AG20443 (cell line): Measurements from ENCODE around the gene DCUN1D1.

Source experiments
- DNase-seq: peaks from one replicate; pipeline ENCODE4 v3.0.0; 2012; ENCODE audit warnings: low spot score, mixed read lengths

The DCUN1D1 gene

GRCh38 chr3:182936239-182936917 is 44.0 kb downstream of the DCUN1D1 start:
- no peak for DNase-seq

DNA sequence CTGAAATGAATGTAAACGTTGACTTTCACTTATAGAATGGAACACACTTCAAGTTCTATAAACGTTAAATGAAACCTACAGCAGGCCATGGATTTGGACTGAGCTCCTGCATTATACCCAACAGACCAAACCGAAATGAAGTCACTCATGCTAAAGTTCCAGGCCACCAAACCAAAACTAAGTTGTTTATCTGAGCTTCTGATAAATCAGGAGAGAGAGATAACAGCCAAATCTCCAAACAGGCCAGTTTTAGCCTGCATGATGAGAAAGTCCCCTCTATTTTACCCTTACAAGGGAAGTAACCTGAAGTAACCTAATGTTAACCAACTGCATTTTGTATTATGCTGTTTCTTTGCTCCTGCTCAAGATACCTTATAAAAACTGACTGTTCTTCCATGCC is 44.5 kb downstream of the DCUN1D1 start:
- no peak for DNase-seq

GRCh38 chr3:182925944-182926337 is 54.4 kb downstream of the DCUN1D1 start:
- DNase-seq: no peak

- peak; percentile 40 for DNase-seq
These were observed 54.9 kb downstream of the DCUN1D1 start for GRCh38 chr3:182925330-182925943.

GRCh38 chr3:182921665-182922355 is 58.5 kb downstream of the DCUN1D1 start:
- no peak for DNase-seq

- DNase-seq: no peak
These were observed 59.7 kb downstream of the DCUN1D1 start for GRCh38 chr3:182920515-182921084.

- DNase-seq: no peak
These were observed 60.4 kb downstream of the DCUN1D1 start for GRCh38 chr3:182919866-182920357.

DNA sequence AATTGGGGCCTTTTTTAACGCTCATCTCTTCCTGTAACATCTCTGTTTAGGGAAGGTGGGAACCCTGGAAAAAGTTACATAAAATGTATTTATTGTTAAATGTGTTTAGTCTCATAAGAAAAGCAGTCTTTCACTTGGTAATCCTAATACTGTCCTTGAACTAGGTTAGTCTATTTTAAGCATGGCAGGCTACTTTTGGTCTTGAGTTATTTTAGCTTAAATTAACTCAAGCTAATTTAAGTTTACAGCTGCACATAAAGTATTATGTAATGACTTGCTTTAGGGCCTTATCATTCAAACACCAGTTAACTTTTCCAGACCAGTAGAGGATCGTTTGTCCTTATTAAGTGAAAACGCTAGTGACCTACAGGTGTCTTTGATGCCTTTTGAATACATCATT is 63.2 kb downstream of the DCUN1D1 start:
- DNase-seq: no peak

GRCh38 chr3:182914341-182914740 is 66.0 kb downstream of the DCUN1D1 start:
- DNase-seq: no peak

DNA sequence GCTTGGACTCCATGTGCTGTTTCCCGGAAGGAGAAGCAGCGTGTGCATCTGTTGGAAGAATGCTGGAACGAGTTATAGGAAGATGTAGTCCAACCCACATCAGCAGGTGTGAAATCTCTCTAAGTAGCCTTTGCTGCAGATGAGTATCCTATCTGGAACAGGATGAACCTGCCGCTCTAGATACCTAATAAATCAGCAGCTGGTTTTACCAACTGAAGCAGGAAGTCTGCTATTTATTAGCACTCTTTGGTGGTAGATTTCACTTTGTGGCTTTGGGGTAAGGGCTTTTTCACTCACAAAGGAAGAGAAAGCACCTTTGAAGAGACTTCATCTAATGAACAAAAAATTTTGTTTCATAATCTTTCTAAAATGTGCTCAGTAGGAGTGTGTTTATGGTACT is 66.4 kb downstream of the DCUN1D1 start:
- no peak for DNase-seq

GRCh38 chr3:182912474-182912873 is 67.9 kb downstream of the DCUN1D1 start:
- no peak for DNase-seq

- DNase-seq: no peak
These were observed 68.6 kb downstream of the DCUN1D1 start for GRCh38 chr3:182911782-182912111.

- no peak for DNase-seq
These were observed 69.2 kb downstream of the DCUN1D1 start for GRCh38 chr3:182910936-182911781.

DNA sequence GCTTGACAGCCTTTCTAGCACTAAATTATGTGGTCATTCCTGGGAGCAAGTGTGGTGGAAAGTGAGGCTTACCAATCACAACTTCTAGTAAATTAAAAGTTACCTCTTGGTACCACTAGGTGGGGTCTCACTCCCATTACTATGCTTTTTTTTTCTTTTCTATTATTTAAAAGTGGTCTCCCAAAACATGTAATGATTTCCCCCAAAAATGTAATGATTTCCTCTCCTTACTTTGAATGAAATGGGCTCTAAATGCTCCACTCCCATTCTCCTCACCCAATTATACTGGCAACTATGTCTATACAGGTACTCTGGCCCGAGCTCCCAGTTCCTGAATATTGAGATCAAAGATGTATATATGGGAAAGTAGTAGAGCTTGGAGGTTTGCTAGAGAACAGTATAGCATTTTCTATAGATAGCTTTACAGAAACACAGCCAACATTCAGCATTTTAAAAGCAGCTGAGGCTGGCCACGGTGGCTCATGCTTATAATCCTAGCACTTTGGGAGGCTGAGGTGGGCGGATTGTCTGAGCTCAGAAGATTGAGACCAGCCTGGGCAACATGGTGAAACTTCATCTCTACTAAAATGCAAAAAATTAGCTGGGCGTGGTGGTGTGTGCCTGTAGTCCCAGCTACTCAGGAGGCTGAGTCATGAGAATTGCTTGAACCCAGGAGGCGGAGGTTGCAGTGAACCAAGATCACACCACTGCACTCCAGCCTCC is 70.9 kb downstream of the DCUN1D1 start:
- peak; percentile 35 for DNase-seq

- no peak for DNase-seq
These were observed 71.9 kb downstream of the DCUN1D1 start for GRCh38 chr3:182908471-182908870.

DNA sequence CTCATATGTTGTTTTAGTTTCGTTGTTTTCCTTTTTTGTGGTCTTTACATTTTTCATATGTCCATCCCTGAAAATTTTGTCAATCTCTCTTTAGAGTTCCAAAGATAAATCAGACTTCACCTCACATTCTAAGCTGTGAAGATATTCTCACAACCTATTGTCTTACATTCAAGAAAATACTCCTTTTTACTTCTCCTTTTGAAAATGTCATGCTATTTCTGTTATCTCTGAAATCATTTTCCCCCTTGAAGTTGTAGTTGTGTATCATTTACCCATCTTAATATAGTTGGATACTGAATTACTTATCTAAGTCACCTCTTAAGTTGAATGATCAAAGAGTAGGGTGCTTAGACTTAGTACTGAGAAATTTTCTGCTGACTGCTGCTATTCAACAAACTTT is 74.3 kb downstream of the DCUN1D1 start:
- DNase-seq: no peak

DNA sequence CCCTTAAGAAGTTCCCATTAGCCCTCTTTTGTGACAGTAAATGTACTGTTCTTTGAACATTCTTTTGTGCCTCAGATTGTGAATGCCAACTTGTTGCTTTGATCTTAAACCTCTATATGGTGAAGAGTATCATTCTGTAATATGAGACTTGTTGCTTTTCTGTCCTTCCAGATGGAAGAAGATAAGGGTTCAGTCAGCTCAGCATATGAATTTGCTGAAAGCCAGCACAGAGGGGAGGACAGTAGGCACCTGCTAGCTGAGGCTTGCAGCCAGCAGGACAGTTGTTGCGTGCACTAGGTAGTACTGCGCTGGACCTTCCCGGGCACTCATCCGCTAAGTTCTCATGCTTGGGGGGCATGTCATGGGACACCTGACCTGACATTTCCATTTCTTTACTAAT is 74.7 kb downstream of the DCUN1D1 start:
- DNase-seq: no peak

DNA sequence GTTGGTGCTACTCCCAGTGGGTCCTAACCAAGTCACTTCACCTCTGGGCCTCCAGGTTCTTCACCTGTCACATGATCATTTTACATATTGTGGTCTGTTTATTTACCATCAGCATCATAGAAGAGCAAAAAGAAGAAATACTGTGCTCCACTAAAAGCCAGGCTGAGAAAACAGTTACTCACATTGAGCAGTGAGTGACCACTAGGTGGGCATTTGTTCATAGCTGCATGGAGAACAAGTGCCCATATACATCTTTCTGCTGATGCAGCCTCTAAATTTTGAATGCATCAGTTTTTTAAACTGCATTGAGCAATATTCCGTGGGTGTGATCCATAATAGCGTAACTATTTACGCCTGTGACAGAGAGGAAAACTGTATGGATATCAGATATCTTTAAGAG is 76.2 kb downstream of the DCUN1D1 start:
- DNase-seq: no peak

GRCh38 chr3:182902236-182902635 is 78.1 kb downstream of the DCUN1D1 start:
- no peak for DNase-seq

GRCh38 chr3:182896553-182896952 is 83.8 kb downstream of the DCUN1D1 start:
- DNase-seq: no peak

DNA sequence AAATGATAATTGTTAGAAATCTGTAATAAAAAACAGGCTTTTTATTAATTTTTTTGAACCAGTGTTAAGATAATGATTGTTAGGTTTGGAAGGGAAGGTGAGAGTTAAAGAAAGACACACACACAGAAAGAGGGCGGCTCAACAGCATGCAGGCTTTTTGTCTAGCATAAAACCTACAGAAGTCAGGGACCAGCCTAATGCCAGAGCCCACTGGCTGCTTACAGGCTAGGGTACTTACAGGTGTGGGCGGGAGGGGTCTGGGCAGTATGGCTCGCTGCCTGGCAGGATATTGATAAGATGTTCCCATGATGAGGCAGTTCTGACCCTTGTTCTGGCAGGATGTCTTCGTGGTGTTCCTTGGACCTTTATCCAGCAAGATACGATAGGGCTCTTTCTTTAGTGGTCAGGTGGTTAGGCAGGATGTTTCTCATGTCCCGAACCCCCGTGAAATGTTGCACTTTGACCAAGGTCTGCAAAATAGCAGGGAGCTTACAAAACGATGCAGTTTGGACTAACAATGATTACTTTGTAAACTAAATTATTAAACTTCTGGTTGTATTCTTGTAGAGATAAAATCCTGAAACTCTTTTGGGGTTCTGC is 84.7 kb downstream of the DCUN1D1 start:
- no peak for DNase-seq
